H9 (cell line): ENCODE results near the gene PET100. TPM values are rescaled to one million over a fixed set of nuclear protein-coding genes. Genes with fewer than 3 reads are reported as not detected.
A peak's percentile ranks its signal among the peaks of the same experiment; 100 is the strongest.

Experiments used
- DNase-seq: peaks from one replicate; pipeline ENCODE4 v3.0.0-alpha.2; 2017
- H2AFZ ChIP-seq: one replicate; pipeline ENCODE4 v1.6.1; 2013; ENCODE audit warnings: mild to moderate bottlenecking, low read length, control low read depth, moderate library complexity
- H2AK5ac ChIP-seq: 2 replicates; pipeline ENCODE4 v1.6.1; 2013; ENCODE audit warnings: low read length, control low read depth, mixed read lengths; ENCODE audit not compliant: insufficient read length
- H2BK120ac ChIP-seq: one replicate; pipeline ENCODE4 v1.6.1; 2013; ENCODE audit warnings: low read depth, mild to moderate bottlenecking, low read length, control low read depth, inconsistent platforms; ENCODE audit not compliant: poor library complexity, severe bottlenecking
- H2BK12ac ChIP-seq: 2 replicates; pipeline ENCODE4 v1.6.1; 2013; ENCODE audit warnings: low read length, control low read depth, mixed read lengths, low read depth; ENCODE audit not compliant: insufficient read length
- H2BK15ac ChIP-seq: 2 replicates; pipeline ENCODE4 v1.6.1; 2013; ENCODE audit warnings: low read depth, low read length, control low read depth
- H2BK20ac ChIP-seq: one replicate; pipeline ENCODE4 v1.6.1; 2013; ENCODE audit warnings: low read depth, mild to moderate bottlenecking, low read length, control low read depth, inconsistent platforms; ENCODE audit not compliant: poor library complexity, severe bottlenecking
- H2BK5ac ChIP-seq: 2 replicates; pipeline ENCODE4 v1.6.1; 2013; ENCODE audit warnings: low read length, control low read depth, mixed read lengths; ENCODE audit not compliant: insufficient read length
- H3K14ac ChIP-seq: 2 replicates; pipeline ENCODE4 v1.6.1; 2013; ENCODE audit warnings: low read length, control low read depth; ENCODE audit not compliant: insufficient read depth
- H3K18ac ChIP-seq: 2 replicates; pipeline ENCODE4 v1.6.1; 2013; ENCODE audit warnings: low read depth, mild to moderate bottlenecking, mixed read lengths, low read length, control low read depth; ENCODE audit not compliant: insufficient read length
- H3K23ac ChIP-seq: 2 replicates; pipeline ENCODE4 v1.6.1; 2013; ENCODE audit warnings: low read length, control low read depth, mixed read lengths, low read depth; ENCODE audit not compliant: insufficient read length
- H3K23me2 ChIP-seq: 2 replicates; pipeline ENCODE4 v1.6.1; 2013; ENCODE audit warnings: low read depth, mild to moderate bottlenecking, mixed read lengths, low read length, control low read depth; ENCODE audit not compliant: insufficient read length, poor library complexity, severe bottlenecking
- H3K27ac ChIP-seq: 2 replicates; pipeline ENCODE4 v1.5.1; 2013; ENCODE audit warnings: low read length, control low read depth, mixed read lengths, low read depth; ENCODE audit not compliant: insufficient read length
- H3K27me3 ChIP-seq: 2 replicates; pipeline ENCODE4 v1.6.1; 2013; ENCODE audit warnings: low read length, control low read depth, inconsistent platforms; ENCODE audit not compliant: insufficient read depth
- H3K4ac ChIP-seq: 2 replicates; pipeline ENCODE4 v1.6.1; 2013; ENCODE audit warnings: low read depth, mild to moderate bottlenecking, control low read depth, inconsistent platforms, low read length, moderate library complexity
- H3K4me1 ChIP-seq: 2 replicates; pipeline ENCODE4 v1.6.1; 2013; ENCODE audit warnings: low read length, control low read depth, inconsistent platforms; ENCODE audit not compliant: insufficient read depth
- H3K4me2 ChIP-seq: 2 replicates; pipeline ENCODE4 v1.6.1; 2013; ENCODE audit warnings: low read length, control low read depth, mixed read lengths; ENCODE audit not compliant: insufficient read length, insufficient read depth
- H3K56ac ChIP-seq: 2 replicates; pipeline ENCODE4 v1.6.1; 2013; ENCODE audit warnings: low read depth, mild to moderate bottlenecking, mixed read lengths, low read length, control low read depth; ENCODE audit not compliant: insufficient read length
- H3K79me1 ChIP-seq: 2 replicates; pipeline ENCODE4 v1.6.1; 2013; ENCODE audit warnings: low read depth, mild to moderate bottlenecking, moderate library complexity, low read length, control low read depth, inconsistent platforms; ENCODE audit not compliant: insufficient read depth, poor library complexity, severe bottlenecking
- H3K79me2 ChIP-seq: 2 replicates; pipeline ENCODE4 v1.6.1; 2013; ENCODE audit warnings: low read length, control low read depth, inconsistent platforms; ENCODE audit not compliant: insufficient read depth
- H3K9ac ChIP-seq: 2 replicates; pipeline ENCODE4 v1.6.1; 2013; ENCODE audit warnings: low read length, control low read depth, mixed read lengths; ENCODE audit not compliant: insufficient read length; ENCODE audit errors: extremely low read depth
- H3K9me3 ChIP-seq: one replicate; pipeline ENCODE4 v1.6.1; 2013; ENCODE audit warnings: low read depth, low read length, inconsistent platforms; ENCODE audit not compliant: control insufficient read depth
- H3T11ph ChIP-seq: one replicate; pipeline ENCODE4 v1.6.1; 2013; ENCODE audit warnings: mild to moderate bottlenecking, low read length, control low read depth, inconsistent platforms
- H4K20me1 ChIP-seq: one replicate; pipeline ENCODE4 v1.6.1; 2013; ENCODE audit not compliant: control insufficient read depth, insufficient read length, insufficient read depth
- H4K5ac ChIP-seq: 2 replicates; pipeline ENCODE4 v1.6.1; 2013; ENCODE audit warnings: low read depth, mild to moderate bottlenecking, mixed read lengths, low read length, control low read depth; ENCODE audit not compliant: insufficient read length
- H4K8ac ChIP-seq: replicated peaks from 2 replicates; pipeline ENCODE4 v1.6.1; 2013; ENCODE audit warnings: low read length, control low read depth, mixed read lengths, low read depth; ENCODE audit not compliant: insufficient read length
- H4K91ac ChIP-seq: 2 replicates; pipeline ENCODE4 v1.6.1; 2013; ENCODE audit warnings: low read depth, mild to moderate bottlenecking, moderate library complexity, mixed read lengths, low read length, control low read depth; ENCODE audit not compliant: insufficient read length
- H3K27ac Mint-ChIP-seq, 3 experiments: 2 replicates in 2 of 3; 3 replicates in 1 of 3; pipeline ENCODE4 v1.8.0; 2020 to 2021; ENCODE audit warnings: mixed read lengths in 3 of 3, mild to moderate bottlenecking in 1 of 3, moderate library complexity in 1 of 3
- H3K27me3 Mint-ChIP-seq: 2 replicates; pipeline ENCODE4 v1.8.0; 2021; ENCODE audit warnings: low read depth, mild to moderate bottlenecking, moderate library complexity, mixed read lengths
- H3K36me3 Mint-ChIP-seq, 3 experiments: 2 replicates in 2 of 3; 3 replicates in 1 of 3; pipeline ENCODE4 v1.8.0; 2020 to 2021; ENCODE audit warnings: low read depth in 3 of 3, mixed read lengths in 3 of 3; ENCODE audit not compliant: insufficient read depth in 1 of 3
- H3K4me1 Mint-ChIP-seq, 2 experiments: 2 replicates each; pipeline ENCODE4 v1.8.0; 2020; ENCODE audit warnings: mixed read lengths in 2 of 2
- H3K4me3 Mint-ChIP-seq, 2 experiments: 2 replicates in 1 of 2; 3 replicates in 1 of 2; pipeline ENCODE4 v1.8.0; 2020 to 2021; ENCODE audit warnings: mild to moderate bottlenecking in 2 of 2, mixed read lengths in 2 of 2, moderate library complexity in 1 of 2
- H3K9me3 Mint-ChIP-seq, 2 experiments: 2 replicates in 1 of 2; 3 replicates in 1 of 2; pipeline ENCODE4 v1.8.0; 2020; ENCODE audit warnings: mild to moderate bottlenecking in 2 of 2, mixed read lengths in 2 of 2, moderate library complexity in 1 of 2
- WGBS: extraction: QIAGEN DNeasy Blood & Tissue Kit; methylation state at CpG from one replicate; pipeline ENCODE4 v1.1.7; 2013; ENCODE audit warnings: missing lambda C conversion rate, low lambda C conversion rate, mixed read lengths; ENCODE audit not compliant: insufficient read length; ENCODE audit errors: extremely low coverage; 5-methylcytosine and 5-hydroxymethylcytosine counted together
- total RNA-seq: library from RNA; stranded (reverse); gene quantifications from 2 replicates; pipeline ENCODE4 v1.2.1, GENCODE V29; 2021
- TF ChIP-seq, protein P1 (sequence below): fragments of 200-600 bp; sonication (generic); conservative IDR thresholded peaks from 3 replicates; pipeline ENCODE4 v1.8.0; 2021; ENCODE audit warnings: antibody characterized with exemption, mild to moderate bottlenecking

The PET100 gene
- total RNA-seq, 1 experiment from 2014 or later, result 129 TPM

DNA sequence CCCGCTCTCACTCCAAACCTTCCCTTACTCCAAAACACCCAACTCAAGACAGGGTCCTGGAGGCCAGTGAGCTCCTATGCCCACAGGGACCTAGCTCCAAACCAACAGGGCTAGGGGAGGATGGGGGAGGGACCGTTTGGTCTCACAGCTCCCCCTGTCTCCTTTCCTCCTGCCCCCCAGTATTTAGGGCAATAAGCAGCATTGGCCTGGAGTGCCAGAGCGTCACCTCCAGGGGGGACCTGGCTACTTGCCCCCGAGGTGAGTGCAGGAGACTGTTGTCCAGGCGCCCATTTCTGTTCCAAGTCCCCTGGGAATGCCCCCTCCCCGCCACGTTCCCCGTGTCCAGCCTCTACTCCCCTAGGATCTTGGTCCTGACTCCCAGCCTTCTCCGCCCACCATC, 40.0 kb downstream of the PET100 start:
- WGBS, result no CpG with 5 or more reads among the region's 9 CpGs
- H2AFZ ChIP-seq, result no peak overlapping the region

More for the DNA sequence above, 40.0 kb downstream of the PET100 start:
- H3K9me3 ChIP-seq, result no peaks in the 10 kb centered on the region
- no peak overlapping the region for H3K18ac ChIP-seq
- Mint-ChIP-seq H3K9me3 (peaks cover 0 to 7% of the 10 kb centered on the region in 2 experiments; a peak in 2 of 5 replicates), H3K27ac (no peak overlapping the region), H3K4me3 (peak overlapping the region; percentile 77 to 93), H3K4me1 (peaks cover 0 to 12% of the 10 kb centered on the region in 2 experiments; a peak in 3 of 4 replicates), H3K27me3 (peaks cover 90% of the 10 kb centered on the region), H3K36me3 (no peaks in the 10 kb centered on the region; a peak in 1 of 7 replicates)
- no peak overlapping the region for H3K9ac ChIP-seq
- no peak overlapping the region for H3K56ac ChIP-seq
- H4K5ac ChIP-seq, result no peak overlapping the region
- TF ChIP-seq, protein P1, sequence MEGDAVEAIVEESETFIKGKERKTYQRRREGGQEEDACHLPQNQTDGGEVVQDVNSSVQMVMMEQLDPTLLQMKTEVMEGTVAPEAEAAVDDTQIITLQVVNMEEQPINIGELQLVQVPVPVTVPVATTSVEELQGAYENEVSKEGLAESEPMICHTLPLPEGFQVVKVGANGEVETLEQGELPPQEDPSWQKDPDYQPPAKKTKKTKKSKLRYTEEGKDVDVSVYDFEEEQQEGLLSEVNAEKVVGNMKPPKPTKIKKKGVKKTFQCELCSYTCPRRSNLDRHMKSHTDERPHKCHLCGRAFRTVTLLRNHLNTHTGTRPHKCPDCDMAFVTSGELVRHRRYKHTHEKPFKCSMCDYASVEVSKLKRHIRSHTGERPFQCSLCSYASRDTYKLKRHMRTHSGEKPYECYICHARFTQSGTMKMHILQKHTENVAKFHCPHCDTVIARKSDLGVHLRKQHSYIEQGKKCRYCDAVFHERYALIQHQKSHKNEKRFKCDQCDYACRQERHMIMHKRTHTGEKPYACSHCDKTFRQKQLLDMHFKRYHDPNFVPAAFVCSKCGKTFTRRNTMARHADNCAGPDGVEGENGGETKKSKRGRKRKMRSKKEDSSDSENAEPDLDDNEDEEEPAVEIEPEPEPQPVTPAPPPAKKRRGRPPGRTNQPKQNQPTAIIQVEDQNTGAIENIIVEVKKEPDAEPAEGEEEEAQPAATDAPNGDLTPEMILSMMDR, result no peak
- H3K27me3 ChIP-seq, result peaks cover 2% of the 10 kb centered on the region; the same call in 1 of the 2 replicates
- H4K20me1 ChIP-seq, result no peaks in the 10 kb centered on the region
- H3K27ac ChIP-seq, result no peak overlapping the region
- H3T11ph ChIP-seq, result no peak overlapping the region
- no peak overlapping the region for H2AK5ac ChIP-seq
- H3K4me1 ChIP-seq, result no peaks in the 10 kb centered on the region
- peak overlapping the region; percentile 57 for H3K4me2 ChIP-seq
- no peak overlapping the region for H2BK12ac ChIP-seq
- H2BK120ac ChIP-seq, result no peak overlapping the region
- H3K23ac ChIP-seq, result no peak overlapping the region
- H3K4ac ChIP-seq, result no peak overlapping the region
- H2BK20ac ChIP-seq, result no peak overlapping the region
- H3K14ac ChIP-seq, result no peak overlapping the region
- no peak for DNase-seq
- H3K23me2 ChIP-seq, result peaks cover 6% of the 10 kb centered on the region
- no peaks in the 10 kb centered on the region for H3K79me2 ChIP-seq
- no peak overlapping the region for H2BK5ac ChIP-seq
- no peaks in the 10 kb centered on the region for H3K79me1 ChIP-seq
- no peak overlapping the region for H4K8ac ChIP-seq
- H2BK15ac ChIP-seq, result no peak overlapping the region
- H4K91ac ChIP-seq, result no peak overlapping the region
